Measurements from ENCODE around the gene NFATC3. TPM values are rescaled to one million over a fixed set of nuclear protein-coding genes. Genes with fewer than 3 reads are reported as not detected.

The NFATC3 gene
- total RNA-seq, 2 experiments from 2014 or later: 84.8 to 94.4 TPM

- no peak for TF ChIP-seq CTCF (IDR thresholded peaks at IDR 0.05)
- Mint-ChIP-seq H3K36me3 (ENCODE audit: low read depth) (peaks cover 80% of the 10 kb centered on the region), H3K9me3 (no peaks in the 10 kb centered on the region), H3K4me3 (peak overlapping the region; percentile 89), H3K4me1 (ENCODE audit: low read depth) (peaks cover 85% of the 10 kb centered on the region), H3K27me3 (no peaks in the 10 kb centered on the region), H3K27ac (peak overlapping the region; percentile 94)
- intact Hi-C loops (cut with DNase I, micrococcal nuclease): loop anchor here in 1 of 2 experiments (2.0 kb wide), 1 partner anchor 14 kb away; no protein-coding TSS in a partner anchor
- CTCF ChIA-PET: interaction anchor here (1.0 to 5.7 kb wide), 5 partner anchors 9 to 56 kb away, joined by 3 to 41 read pairs (median 7); partner anchors contain the start of gene SLC7A6
- Histone ChIP-seq H3K9me3 (ENCODE audit: control insufficient read depth in 1 of 2, insufficient read depth in 1 of 2, low read length in 2 of 2) (no peaks in the 10 kb centered on the region), H3K27ac (ENCODE audit: low read depth in 1 of 2, low read length in 2 of 2) (peak overlapping the region; percentile 71 to 74), H3K4me1 (ENCODE audit: insufficient read depth, low read length) (peaks cover 97% of the 10 kb centered on the region), H3K36me3 (ENCODE audit: insufficient read depth, low read length) (peaks cover 42% of the 10 kb centered on the region), H3K27me3 (ENCODE audit: control insufficient read depth in 1 of 2, insufficient read depth in 2 of 2, low read length in 2 of 2) (no peaks in the 10 kb centered on the region), H3K4me3 (ENCODE audit: low read length) (peak overlapping the region; percentile 24)
- DNase-seq (peak; percentile 54 to 84 (median 74)), ATAC-seq (ENCODE audit: poor library complexity) (peak; percentile 59)
- POLR2A ChIA-PET: interaction anchor here (0.5 to 12.9 kb wide), 17 partner anchors 10 to 1454 kb away, joined by 3 to 271 read pairs (median 4); partner anchors contain the start of genes NQO1, PLA2G15, PRMT7 and SLC7A6
These were observed 187.5 kb downstream of the NFATC3 start for GRCh38 chr16:68272507-68273209.

GRCh38 chr16:68273459-68273858 is 188.3 kb downstream of the NFATC3 start:
- intact Hi-C loops (cut with DNase I, micrococcal nuclease): loop anchor here in 1 of 2 experiments (2.0 kb wide), 1 partner anchor 13 kb away; no protein-coding TSS in a partner anchor
- H3K36me3 ChIP-seq (ENCODE audit: insufficient read depth, low read length): peaks cover 36% of the 10 kb centered on the region
- peaks cover 96% of the 10 kb centered on the region for H3K4me1 ChIP-seq (ENCODE audit: insufficient read depth, low read length)

More at GRCh38 chr16:68273459-68273858, 188.3 kb downstream of the NFATC3 start:
- H3K4me3 Mint-ChIP-seq: peak overlapping the region; percentile 89
- no peaks in the 10 kb centered on the region for H3K27me3 ChIP-seq (ENCODE audit: control insufficient read depth in 1 of 2, insufficient read depth in 2 of 2, low read length in 2 of 2)
- DNase-seq: no peak
- peak overlapping the region; percentile 94 for H3K27ac Mint-ChIP-seq
- ChIA-PET POLR2A (interaction anchor here (0.7 to 12.9 kb wide), 11 partner anchors 9 to 272 kb away, joined by 3 to 271 read pairs (median 7); partner anchors contain the start of genes PLA2G15, PRMT7, SLC7A6 and SLC7A6OS), CTCF (interaction anchor here (1.0 to 5.7 kb wide), 5 partner anchors 9 to 55 kb away, joined by 4 to 41 read pairs (median 11); partner anchors contain the start of gene SLC7A6)
- TF ChIP-seq CTCF (IDR thresholded peaks at IDR 0.05): no peak
- no peak for ATAC-seq (ENCODE audit: poor library complexity)
- H3K4me3 ChIP-seq (ENCODE audit: low read length): no peak overlapping the region
- peaks cover 78% of the 10 kb centered on the region for H3K4me1 Mint-ChIP-seq (ENCODE audit: low read depth)
- peak overlapping the region; percentile 71 to 74 for H3K27ac ChIP-seq (ENCODE audit: low read depth in 1 of 2, low read length in 2 of 2)
- H3K9me3 ChIP-seq (ENCODE audit: control insufficient read depth in 1 of 2, insufficient read depth in 1 of 2, low read length in 2 of 2): no peaks in the 10 kb centered on the region
- no peaks in the 10 kb centered on the region for H3K9me3 Mint-ChIP-seq
- no peaks in the 10 kb centered on the region for H3K27me3 Mint-ChIP-seq
- H3K36me3 Mint-ChIP-seq (ENCODE audit: low read depth): peaks cover 73% of the 10 kb centered on the region
